ENCODE measurements around the gene SLC7A1. TPM values are rescaled to one million over a fixed set of nuclear protein-coding genes. Genes with fewer than 3 reads are reported as not detected.
A peak's percentile ranks its signal among the peaks of the same experiment; 100 is the strongest.

The SLC7A1 gene
- total RNA-seq, 1 donor from 2014 or later, result 138 TPM

GRCh38 chr13:29540334-29540733, 55.2 kb downstream of the SLC7A1 start:
- H3K4me3 Mint-ChIP-seq, result no peak overlapping the region
- peak overlapping the region; percentile 74 for H3K27ac Mint-ChIP-seq
- no peaks in the 10 kb centered on the region for H3K27me3 Mint-ChIP-seq
- no peaks in the 10 kb centered on the region for H3K9me3 Mint-ChIP-seq
- peaks cover 29% of the 10 kb centered on the region for H3K36me3 Mint-ChIP-seq (ENCODE audit: low read depth)
- DNase-seq, result no peak
- intact Hi-C loops (cut with micrococcal nuclease), result loop anchor here (5.0 kb wide), 1 partner anchor 52 kb away; no protein-coding TSS in a partner anchor
- peaks cover 41% of the 10 kb centered on the region for H3K4me1 Mint-ChIP-seq

GRCh38 chr13:29539856-29540255, 55.6 kb downstream of the SLC7A1 start:
- H3K36me3 Mint-ChIP-seq (ENCODE audit: low read depth), result peaks cover 29% of the 10 kb centered on the region

GRCh38 chr13:29538652-29539040, 56.8 kb downstream of the SLC7A1 start:
- Mint-ChIP-seq H3K27me3 (no peaks in the 10 kb centered on the region), H3K4me1 (peaks cover 30% of the 10 kb centered on the region), H3K4me3 (no peak overlapping the region), H3K27ac (no peak overlapping the region), H3K9me3 (no peaks in the 10 kb centered on the region), H3K36me3 (ENCODE audit: low read depth) (peaks cover 36% of the 10 kb centered on the region)
- DNase-seq, result no peak
- intact Hi-C loops (cut with micrococcal nuclease), result no loop called here

More at GRCh38 chr13:29539856-29540255, 55.6 kb downstream of the SLC7A1 start:
- no peak for DNase-seq
- Mint-ChIP-seq H3K9me3 (no peaks in the 10 kb centered on the region), H3K27me3 (no peaks in the 10 kb centered on the region), H3K4me1 (peaks cover 38% of the 10 kb centered on the region), H3K4me3 (no peak overlapping the region), H3K27ac (no peak overlapping the region)
- intact Hi-C loops (cut with micrococcal nuclease), result loop anchor here (5.0 kb wide), 1 partner anchor 52 kb away; no protein-coding TSS in a partner anchor

GRCh38 chr13:29537736-29538651, 57.5 kb downstream of the SLC7A1 start:
- intact Hi-C loops (cut with micrococcal nuclease), result no loop called here
- Mint-ChIP-seq H3K4me1 (peaks cover 26% of the 10 kb centered on the region), H3K4me3 (no peak overlapping the region), H3K27ac (peak overlapping the region; percentile 10), H3K9me3 (no peaks in the 10 kb centered on the region), H3K36me3 (ENCODE audit: low read depth) (peaks cover 37% of the 10 kb centered on the region), H3K27me3 (no peaks in the 10 kb centered on the region)
- no peak for DNase-seq

GRCh38 chr13:29536853-29537252, 58.6 kb downstream of the SLC7A1 start:
- Mint-ChIP-seq H3K4me1 (peaks cover 20% of the 10 kb centered on the region), H3K9me3 (no peaks in the 10 kb centered on the region), H3K4me3 (no peak overlapping the region), H3K27me3 (no peaks in the 10 kb centered on the region), H3K27ac (peak overlapping the region; percentile 34), H3K36me3 (ENCODE audit: low read depth) (peaks cover 45% of the 10 kb centered on the region)
- DNase-seq, result no peak
- intact Hi-C loops (cut with micrococcal nuclease), result no loop called here

GRCh38 chr13:29535663-29536655, 59.5 kb downstream of the SLC7A1 start:
- no peak for DNase-seq
- Mint-ChIP-seq H3K9me3 (no peaks in the 10 kb centered on the region), H3K27ac (no peak overlapping the region), H3K4me3 (no peak overlapping the region), H3K27me3 (no peaks in the 10 kb centered on the region), H3K36me3 (ENCODE audit: low read depth) (peaks cover 44% of the 10 kb centered on the region), H3K4me1 (peaks cover 14% of the 10 kb centered on the region)
- intact Hi-C loops (cut with micrococcal nuclease), result no loop called here

GRCh38 chr13:29534083-29534482, 61.4 kb downstream of the SLC7A1 start:
- intact Hi-C loops (cut with micrococcal nuclease), result no loop called here
- H3K9me3 Mint-ChIP-seq, result no peaks in the 10 kb centered on the region
- no peaks in the 10 kb centered on the region for H3K27me3 Mint-ChIP-seq
- no peak for DNase-seq
- H3K27ac Mint-ChIP-seq, result no peak overlapping the region
- H3K4me3 Mint-ChIP-seq, result no peak overlapping the region
- peaks cover 9% of the 10 kb centered on the region for H3K4me1 Mint-ChIP-seq
- peaks cover 52% of the 10 kb centered on the region for H3K36me3 Mint-ChIP-seq (ENCODE audit: low read depth)

- peaks cover 57% of the 10 kb centered on the region for H3K36me3 Mint-ChIP-seq (ENCODE audit: low read depth)
- H3K4me1 Mint-ChIP-seq, result peaks cover 3% of the 10 kb centered on the region
- intact Hi-C loops (cut with micrococcal nuclease), result no loop called here
- H3K27me3 Mint-ChIP-seq, result no peaks in the 10 kb centered on the region
- no peak overlapping the region for H3K27ac Mint-ChIP-seq
- DNase-seq, result no peak
- H3K9me3 Mint-ChIP-seq, result no peaks in the 10 kb centered on the region
- H3K4me3 Mint-ChIP-seq, result no peak overlapping the region
These were observed 62.7 kb downstream of the SLC7A1 start for GRCh38 chr13:29532821-29533220.

GRCh38 chr13:29532116-29532515, 63.4 kb downstream of the SLC7A1 start:
- Mint-ChIP-seq H3K27ac (no peak overlapping the region), H3K4me1 (peaks cover 2% of the 10 kb centered on the region), H3K4me3 (no peak overlapping the region), H3K27me3 (no peaks in the 10 kb centered on the region), H3K9me3 (no peaks in the 10 kb centered on the region), H3K36me3 (ENCODE audit: low read depth) (peaks cover 63% of the 10 kb centered on the region)
- intact Hi-C loops (cut with micrococcal nuclease), result no loop called here
- DNase-seq, result no peak

GRCh38 chr13:29530901-29531300, 64.6 kb downstream of the SLC7A1 start:
- Mint-ChIP-seq H3K4me1 (peaks cover 2% of the 10 kb centered on the region), H3K4me3 (no peak overlapping the region), H3K36me3 (ENCODE audit: low read depth) (peaks cover 65% of the 10 kb centered on the region), H3K9me3 (no peaks in the 10 kb centered on the region), H3K27me3 (no peaks in the 10 kb centered on the region), H3K27ac (no peak overlapping the region)
- intact Hi-C loops (cut with micrococcal nuclease), result no loop called here
- no peak for DNase-seq

GRCh38 chr13:29529754-29530153, 65.7 kb downstream of the SLC7A1 start:
- DNase-seq, result no peak
- intact Hi-C loops (cut with micrococcal nuclease), result no loop called here
- Mint-ChIP-seq H3K27ac (no peak overlapping the region), H3K9me3 (no peaks in the 10 kb centered on the region), H3K4me3 (no peak overlapping the region), H3K27me3 (no peaks in the 10 kb centered on the region), H3K36me3 (ENCODE audit: low read depth) (peaks cover 64% of the 10 kb centered on the region), H3K4me1 (peaks cover 4% of the 10 kb centered on the region)

GRCh38 chr13:29527916-29528315, 67.6 kb downstream of the SLC7A1 start:
- H3K36me3 Mint-ChIP-seq (ENCODE audit: low read depth), result peaks cover 67% of the 10 kb centered on the region
- H3K4me3 Mint-ChIP-seq, result no peak overlapping the region
- H3K27me3 Mint-ChIP-seq, result no peaks in the 10 kb centered on the region
- H3K27ac Mint-ChIP-seq, result no peak overlapping the region
- peaks cover 1% of the 10 kb centered on the region for H3K4me1 Mint-ChIP-seq
- H3K9me3 Mint-ChIP-seq, result no peaks in the 10 kb centered on the region
- intact Hi-C loops (cut with micrococcal nuclease), result no loop called here
- DNase-seq, result no peak

- intact Hi-C loops (cut with micrococcal nuclease), result no loop called here
- Mint-ChIP-seq H3K4me1 (peaks cover 1% of the 10 kb centered on the region), H3K9me3 (no peaks in the 10 kb centered on the region), H3K27me3 (no peaks in the 10 kb centered on the region), H3K4me3 (no peak overlapping the region), H3K36me3 (ENCODE audit: low read depth) (peaks cover 63% of the 10 kb centered on the region), H3K27ac (no peak overlapping the region)
- no peak for DNase-seq
These were observed 68.0 kb downstream of the SLC7A1 start for GRCh38 chr13:29527511-29527910.

GRCh38 chr13:29526741-29527140, 68.7 kb downstream of the SLC7A1 start:
- Mint-ChIP-seq H3K27me3 (no peaks in the 10 kb centered on the region), H3K4me3 (no peak overlapping the region), H3K9me3 (no peaks in the 10 kb centered on the region), H3K36me3 (ENCODE audit: low read depth) (peaks cover 67% of the 10 kb centered on the region), H3K4me1 (peaks cover 1% of the 10 kb centered on the region), H3K27ac (no peak overlapping the region)
- DNase-seq, result no peak
- intact Hi-C loops (cut with micrococcal nuclease), result no loop called here

All from activated CD4-positive, alpha-beta T cell treated with anti-CD3 and anti-CD28 coated beads, Interleukin-2, amount 10 ng/mL, durations not matched to agents 24 days and 14 days (primary cell).